ENCODE results near the gene NOL4L. TPM values are rescaled to one million over a fixed set of nuclear protein-coding genes. Genes with fewer than 3 reads are reported as not detected.

NOL4L gene
- total RNA-seq, 1 experiment from 2014 or later: 40.9 TPM

DNA sequence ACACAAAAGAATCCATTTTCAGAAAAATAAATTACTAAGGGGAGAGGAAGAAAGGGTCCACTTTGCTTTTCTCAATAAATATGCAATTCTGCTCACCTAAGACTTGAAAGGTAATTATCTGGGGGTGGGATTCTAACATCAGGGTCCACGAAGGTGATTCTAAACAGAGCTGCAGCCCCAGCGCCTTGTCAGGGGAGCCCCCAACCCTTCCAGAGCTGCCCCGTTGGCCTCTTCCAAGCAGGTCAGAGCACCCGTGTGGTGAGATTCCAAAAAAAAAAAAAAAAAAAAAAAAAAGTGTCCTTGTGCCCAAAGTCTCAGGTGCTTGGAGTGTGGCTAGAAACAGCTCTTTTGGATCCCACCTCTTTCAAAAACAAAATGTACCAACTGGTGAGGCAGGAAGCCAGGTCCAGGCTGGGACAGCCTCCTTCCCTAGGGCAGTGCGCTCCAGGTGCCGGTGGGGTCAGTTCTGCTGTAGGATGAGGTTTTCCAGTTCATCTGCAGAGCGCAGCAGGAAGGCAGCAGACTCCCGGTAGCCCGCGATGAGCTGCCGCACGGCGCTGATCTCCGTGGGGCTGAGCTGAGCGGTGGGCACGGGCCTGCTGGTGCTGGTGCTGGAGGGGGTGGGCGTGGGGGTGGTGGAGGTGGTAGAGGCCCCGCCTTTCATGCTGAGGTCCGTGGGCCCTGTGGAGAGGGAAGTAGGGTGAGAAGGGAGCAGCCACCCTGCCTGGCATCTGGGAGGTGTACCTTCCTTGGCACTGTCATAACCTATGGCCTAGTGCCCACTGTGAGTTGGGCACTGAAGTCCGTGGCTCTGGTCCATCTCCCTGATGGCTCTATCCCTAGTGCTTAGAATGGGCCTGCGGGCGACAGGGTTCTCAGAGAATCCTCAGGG is 137.8 kb downstream of the NOL4L start:
- no TSS peak for BruUV-seq (replicated peaks)
- no peak for TF ChIP-seq EZH2 (IDR thresholded peaks at IDR 0.05; ENCODE audit: low read depth)
- TF ChIP-seq CTCF (conservative IDR thresholded peaks at IDR 0.05): no peak
- CTCF ChIA-PET: no interaction called here

GRCh38 chr20:32446301-32447100 is 138.6 kb downstream of the NOL4L start:
- no peak overlapping the region for H3K27ac ChIP-seq
- H3F3A ChIP-seq (ENCODE audit: insufficient read depth, low read depth): peaks cover 37% of the 10 kb centered on the region
- peak in 1 of 2 experiments; percentile 29 for DNase-seq
- no peak overlapping the region for H3K4me3 ChIP-seq
- H4K20me1 ChIP-seq (ENCODE audit: insufficient read depth): peaks cover 24% of the 10 kb centered on the region
- intact Hi-C loops (cut with micrococcal nuclease; ENCODE audit: unreplicated experiment): no loop called here
- no peaks in the 10 kb centered on the region for H3K4me1 ChIP-seq (replicated peaks; ENCODE audit: insufficient read depth)
- no peaks in the 10 kb centered on the region for H3K9me2 ChIP-seq (ENCODE audit: insufficient read depth)
- H3K27me3 ChIP-seq (ENCODE audit: insufficient read depth, low read depth): no peaks in the 10 kb centered on the region
- POLR2A ChIA-PET (ENCODE audit: unreplicated experiment): interaction anchor here (0.5 kb wide), 1 partner anchor 39 kb away, joined by 6 read pairs; no protein-coding TSS in a partner anchor
- peaks cover 2% of the 10 kb centered on the region; the same call in 1 of the 2 replicates for H3K36me3 ChIP-seq (ENCODE audit: low read depth)
- no peak overlapping the region for H2AFZ ChIP-seq
- no peak overlapping the region for H3K4me2 ChIP-seq
- CTCF ChIA-PET: no interaction called here
- no peaks in the 10 kb centered on the region for H3K9me3 ChIP-seq (ENCODE audit: insufficient read depth, low read depth)
- TF ChIP-seq EZH2 (IDR thresholded peaks at IDR 0.05; ENCODE audit: low read depth) (no peak), CTCF (conservative IDR thresholded peaks at IDR 0.05) (no peak)
- BruUV-seq (replicated peaks): no TSS peak
- H3K79me2 ChIP-seq (ENCODE audit: low read depth): no peaks in the 10 kb centered on the region

More for the DNA sequence above, 137.8 kb downstream of the NOL4L start:
- POLR2A ChIA-PET (ENCODE audit: unreplicated experiment): no interaction called here
- Histone ChIP-seq H4K20me1 (ENCODE audit: insufficient read depth) (peaks cover 23% of the 10 kb centered on the region), H3F3A (ENCODE audit: insufficient read depth, low read depth) (peaks cover 36% of the 10 kb centered on the region), H3K9me3 (ENCODE audit: insufficient read depth, low read depth) (no peaks in the 10 kb centered on the region), H3K36me3 (ENCODE audit: low read depth) (no peaks in the 10 kb centered on the region; the same call in 1 of the 2 replicates), H3K4me2 (no peak overlapping the region), H3K27me3 (ENCODE audit: insufficient read depth, low read depth) (no peaks in the 10 kb centered on the region), H3K27ac (no peak overlapping the region), H3K4me3 (no peak overlapping the region), H3K79me2 (ENCODE audit: low read depth) (no peaks in the 10 kb centered on the region), H3K9me2 (ENCODE audit: insufficient read depth) (no peaks in the 10 kb centered on the region), H2AFZ (no peak overlapping the region), H3K4me1 (replicated peaks; ENCODE audit: insufficient read depth) (no peaks in the 10 kb centered on the region)
- intact Hi-C loops (cut with micrococcal nuclease; ENCODE audit: unreplicated experiment): no loop called here
- DNase-seq: no peak

GRCh38 chr20:32445539-32446273 is 139.4 kb downstream of the NOL4L start:
- Histone ChIP-seq H3K79me2 (ENCODE audit: low read depth) (no peaks in the 10 kb centered on the region), H3K4me3 (no peak overlapping the region), H3K36me3 (ENCODE audit: low read depth) (peaks cover 6% of the 10 kb centered on the region; the same call in 1 of the 2 replicates), H3K9me3 (ENCODE audit: insufficient read depth, low read depth) (no peaks in the 10 kb centered on the region), H3K4me1 (replicated peaks; ENCODE audit: insufficient read depth) (no peaks in the 10 kb centered on the region), H3K4me2 (no peak overlapping the region), H3K27me3 (ENCODE audit: insufficient read depth, low read depth) (no peaks in the 10 kb centered on the region), H2AFZ (no peak overlapping the region), H3K27ac (no peak overlapping the region), H3K9me2 (ENCODE audit: insufficient read depth) (no peaks in the 10 kb centered on the region), H4K20me1 (ENCODE audit: insufficient read depth) (peaks cover 24% of the 10 kb centered on the region), H3F3A (ENCODE audit: insufficient read depth, low read depth) (peaks cover 37% of the 10 kb centered on the region)
- intact Hi-C loops (cut with micrococcal nuclease; ENCODE audit: unreplicated experiment): no loop called here
- ChIA-PET POLR2A (ENCODE audit: unreplicated experiment) (interaction anchor here (0.5 to 0.7 kb wide), 2 partner anchors 39 to 290 kb away, joined by 6 read pairs; no protein-coding TSS in a partner anchor), CTCF (no interaction called here)
- no peak for DNase-seq
- no TSS peak for BruUV-seq (replicated peaks)
- TF ChIP-seq CTCF (conservative IDR thresholded peaks at IDR 0.05) (no peak), EZH2 (IDR thresholded peaks at IDR 0.05; ENCODE audit: low read depth) (no peak)
